GM21390 (cell line): ENCODE data around the gene PRSS36.
"Not testable (repeated sequence)": the region's sequence is repeated elsewhere in the genome, so short reads cannot be mapped to it uniquely, and the experiment has no call there.

Experiments
- ATAC-seq: cut with Tn5 transposase; IDR thresholded peaks from one replicate; pipeline ENCODE4 v1.9.1; 2021; ENCODE audit not compliant: unreplicated experiment

Gene PRSS36

GRCh38 chr16:31149894-31150890 is at the start of gene PRSS36:
PRSS36 (minus strand) TSS chr16:31150066; CDS start chr16:31150035, 31 bp downstream.
- no peak for ATAC-seq

GRCh38 chr16:31199430-31200041 is 49.7 kb upstream of the PRSS36 start:
- ATAC-seq, result no peak

- no peak for ATAC-seq
These were observed 48.5 kb upstream of the PRSS36 start for GRCh38 chr16:31198207-31198882.

- ATAC-seq, result no peak
These were observed 46.6 kb upstream of the PRSS36 start for GRCh38 chr16:31196324-31197088.

- ATAC-seq, result not testable (repeated sequence)
These were observed 46.0 kb upstream of the PRSS36 start for GRCh38 chr16:31195861-31196260.

GRCh38 chr16:31194898-31195297 is 45.0 kb upstream of the PRSS36 start:
- ATAC-seq, result no peak

GRCh38 chr16:31193874-31194273 is 44.0 kb upstream of the PRSS36 start:
- ATAC-seq, result no peak

GRCh38 chr16:31192856-31193642 is 43.2 kb upstream of the PRSS36 start:
- no peak for ATAC-seq

- ATAC-seq, result no peak
These were observed 42.0 kb upstream of the PRSS36 start for GRCh38 chr16:31191697-31192428.

- ATAC-seq, result no peak
These were observed 41.1 kb upstream of the PRSS36 start for GRCh38 chr16:31190818-31191444.

- ATAC-seq, result no peak
These were observed 40.2 kb upstream of the PRSS36 start for GRCh38 chr16:31190061-31190460.

- no peak for ATAC-seq
These were observed 39.5 kb upstream of the PRSS36 start for GRCh38 chr16:31189412-31189778.

GRCh38 chr16:31188450-31189411 is 38.9 kb upstream of the PRSS36 start:
- ATAC-seq, result no peak

GRCh38 chr16:31187808-31188189 is 37.9 kb upstream of the PRSS36 start:
- ATAC-seq, result no peak

GRCh38 chr16:31186930-31187807 is 37.3 kb upstream of the PRSS36 start:
- no peak for ATAC-seq

- no peak for ATAC-seq
These were observed 36.3 kb upstream of the PRSS36 start for GRCh38 chr16:31186176-31186575.

- ATAC-seq, result no peak
These were observed 35.5 kb upstream of the PRSS36 start for GRCh38 chr16:31185339-31185738.
